ENCODE results near the gene IER5.

The IER5 gene

DNA sequence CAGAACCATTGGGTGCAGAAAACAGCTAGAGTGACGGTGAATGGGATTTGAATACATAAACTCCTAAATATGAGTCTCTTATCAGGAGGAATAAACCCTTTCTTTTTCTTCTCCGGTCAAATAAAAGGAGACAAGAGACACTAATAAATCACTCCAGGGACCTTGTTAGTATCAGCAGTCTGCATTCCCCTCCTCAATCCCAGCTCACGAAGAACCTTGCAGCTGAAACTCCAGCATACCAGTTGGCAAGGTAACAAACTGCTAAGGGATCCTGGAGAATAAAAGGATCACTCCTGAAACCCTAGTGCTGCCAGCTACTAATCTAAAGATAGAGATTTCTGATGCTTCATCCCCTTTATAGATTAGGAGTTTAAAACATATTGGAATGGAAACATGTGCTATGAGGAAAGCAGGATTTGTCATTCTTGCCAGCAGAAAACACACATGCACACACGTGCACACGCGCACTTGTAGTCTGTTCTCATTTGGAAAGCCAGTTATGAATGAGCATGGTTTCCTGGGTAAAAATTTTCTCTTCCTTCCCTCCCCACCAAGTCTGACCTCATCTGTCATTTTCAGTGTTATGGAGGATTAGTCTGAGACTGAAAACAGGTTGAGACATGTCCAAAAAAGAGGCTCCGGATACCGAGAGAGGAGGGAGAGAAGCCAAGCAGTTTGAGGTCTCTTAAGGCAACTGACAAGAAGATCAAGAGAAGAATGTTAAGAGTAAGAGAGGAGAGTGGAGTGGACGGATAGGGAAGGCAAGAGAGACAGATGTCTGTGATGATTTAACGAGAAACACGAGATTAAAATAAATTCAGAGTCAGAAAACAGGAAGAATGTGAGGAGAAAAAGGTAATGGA lies 10.9 kb downstream of the IER5 start:
- DNase-seq (ENCODE audit: low read depth in 2 of 2) = peak in 1 of 2 donors; percentile 46

DNA sequence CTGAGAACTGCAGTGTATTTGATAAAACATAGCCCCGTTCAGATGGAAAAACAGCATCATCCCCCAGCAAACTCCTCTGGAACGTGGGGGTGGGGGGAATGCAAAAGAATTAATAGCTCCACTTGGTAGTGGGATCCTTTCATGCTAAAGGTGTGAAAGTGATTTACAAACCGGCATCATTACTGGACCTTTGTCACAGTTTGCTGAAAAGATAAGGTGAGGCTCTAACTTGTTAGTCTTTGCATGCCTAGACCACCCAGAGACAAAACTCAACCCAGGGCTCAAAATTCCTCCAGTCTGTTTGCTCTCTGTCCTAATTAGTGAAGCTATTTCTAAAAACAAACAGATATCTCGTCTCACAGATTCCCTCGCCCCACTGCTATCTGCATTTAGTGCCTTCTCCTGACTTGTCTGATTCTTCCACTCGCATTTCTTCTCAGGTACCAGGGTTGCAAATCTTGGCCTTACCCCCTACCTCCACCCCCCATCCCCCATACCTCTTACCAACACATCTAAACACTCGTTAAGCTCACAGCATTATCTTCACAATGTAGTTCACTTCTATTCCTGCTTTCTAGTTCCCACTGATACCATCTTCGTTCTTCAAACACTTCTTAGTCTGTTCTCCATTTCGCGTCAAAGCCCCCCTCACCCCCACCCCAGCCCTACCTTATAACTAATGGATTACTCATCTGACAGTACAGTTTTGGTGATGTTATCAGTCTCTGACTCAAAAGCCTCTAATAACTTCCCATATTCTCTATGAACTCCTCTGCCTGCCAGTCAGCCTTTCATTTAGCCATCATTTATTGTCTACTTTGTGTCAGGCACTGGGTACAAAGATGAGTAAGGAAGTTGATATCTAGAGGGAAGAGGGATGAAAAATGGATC lies 11.8 kb downstream of the IER5 start:
- peak in 1 of 2 donors; percentile 36 for DNase-seq (ENCODE audit: low read depth in 2 of 2)

DNA sequence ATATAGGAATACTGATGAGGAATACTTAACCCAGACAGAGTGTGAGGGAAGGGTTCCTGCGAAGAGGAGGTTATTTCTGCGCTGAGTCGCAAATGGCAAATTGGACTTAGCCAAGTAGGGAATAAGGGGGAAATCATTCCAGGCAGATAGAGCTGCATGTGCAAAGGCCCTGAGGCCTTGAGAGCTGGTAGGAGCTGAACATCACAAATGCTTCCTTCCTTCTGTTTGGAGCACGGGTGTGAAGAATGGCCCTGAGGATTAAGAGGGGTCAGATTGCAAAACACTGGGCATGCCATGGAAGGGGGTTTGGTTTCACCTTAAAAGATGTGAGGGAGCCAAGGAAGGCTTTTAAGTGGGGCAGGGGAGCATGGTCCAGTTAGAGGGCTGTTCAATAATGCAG lies 12.4 kb downstream of the IER5 start:
- DNase-seq (ENCODE audit: low read depth in 2 of 2) = no peak

DNA sequence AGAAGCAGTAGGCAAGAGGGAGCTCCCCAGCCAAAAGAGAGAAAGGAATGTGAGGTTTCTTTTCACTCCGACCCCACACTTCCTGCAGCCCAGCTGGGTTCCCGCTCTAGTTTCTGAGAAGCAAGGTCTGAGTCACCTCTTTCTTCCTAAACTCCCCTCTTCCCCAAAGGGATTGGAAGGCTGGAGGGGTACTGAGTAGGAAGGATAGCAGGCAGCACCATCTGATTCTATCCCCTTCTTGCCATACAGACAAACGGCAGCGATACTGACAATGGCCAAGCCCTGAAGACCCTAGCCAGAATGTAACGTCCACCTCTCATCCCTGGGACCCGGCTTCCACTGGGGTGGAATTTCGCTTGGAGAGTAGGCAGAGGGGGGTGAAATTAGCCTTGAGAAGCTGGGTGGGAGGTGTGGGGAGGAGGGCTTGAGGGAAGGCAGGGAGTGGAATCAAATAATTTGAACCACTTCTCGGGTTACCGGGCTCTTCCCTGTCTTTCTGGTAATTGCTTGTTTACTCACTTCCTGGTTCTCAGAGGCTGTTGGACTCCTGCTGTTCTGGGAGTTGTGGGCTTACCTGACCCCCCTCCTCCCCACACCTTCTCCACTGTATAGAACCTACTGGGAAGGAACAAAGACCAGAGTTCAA lies 13.2 kb downstream of the IER5 start:
- no peak for DNase-seq (ENCODE audit: low read depth in 2 of 2)

GRCh38 chr1:181102841-181103240 lies 14.3 kb downstream of the IER5 start:
- no peak for DNase-seq (ENCODE audit: low read depth in 2 of 2)

DNA sequence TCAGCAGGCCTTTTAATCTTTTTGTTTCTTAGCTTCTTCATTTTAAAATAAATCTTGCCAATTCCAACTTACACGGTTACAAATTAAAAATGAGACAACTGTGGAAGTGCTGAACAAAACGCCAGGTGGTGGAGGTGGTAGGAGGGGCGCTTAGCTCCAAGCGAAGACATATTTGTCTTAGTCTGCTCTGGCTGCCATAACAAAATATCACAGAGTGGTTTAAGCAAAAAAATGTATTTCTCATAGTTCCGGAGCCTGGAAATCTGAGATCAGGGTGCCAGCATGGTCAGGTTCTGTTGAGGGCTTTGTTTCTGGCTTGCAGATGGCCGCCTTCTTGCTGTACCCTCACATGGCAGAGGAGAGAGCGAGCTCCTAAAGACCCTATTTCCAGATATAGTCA lies 14.9 kb downstream of the IER5 start:
- DNase-seq (ENCODE audit: low read depth in 2 of 2) = no peak

GRCh38 chr1:181104042-181104789 lies 15.7 kb downstream of the IER5 start:
- DNase-seq (ENCODE audit: low read depth in 2 of 2) = no peak

GRCh38 chr1:181104790-181105133 lies 16.3 kb downstream of the IER5 start:
- DNase-seq (ENCODE audit: low read depth in 2 of 2) = peak in 1 of 2 donors; percentile 21

- DNase-seq (ENCODE audit: low read depth in 2 of 2) = peak; percentile 87 to 92
These were observed 16.9 kb downstream of the IER5 start for GRCh38 chr1:181105134-181106021.

- no peak for DNase-seq (ENCODE audit: low read depth in 2 of 2)
These were observed 17.5 kb downstream of the IER5 start for GRCh38 chr1:181106022-181106312.

DNA sequence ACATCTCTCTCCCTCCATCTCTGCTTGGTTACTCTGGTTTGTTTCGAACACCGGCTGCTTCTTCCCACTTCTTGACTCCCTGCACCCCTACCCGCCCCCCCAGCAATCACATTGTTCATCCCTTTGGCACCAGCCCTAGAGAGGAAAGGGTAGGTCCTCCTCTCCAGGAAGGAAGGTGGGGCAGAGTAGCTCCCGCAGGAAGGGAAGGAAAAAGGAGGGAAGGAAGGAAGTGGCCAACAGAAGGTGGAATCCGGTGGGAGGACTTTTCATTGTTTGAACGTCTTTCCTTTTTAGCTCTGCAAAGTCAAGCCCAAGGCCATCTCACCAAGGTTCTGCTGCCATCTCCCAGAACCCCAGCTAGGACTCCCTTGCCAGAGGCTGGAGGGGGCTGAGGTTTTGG lies 18.0 kb downstream of the IER5 start:
- DNase-seq (ENCODE audit: low read depth in 2 of 2) = no peak

- no peak for DNase-seq (ENCODE audit: low read depth in 2 of 2)
These were observed 19.2 kb downstream of the IER5 start for GRCh38 chr1:181107711-181108110.

GRCh38 chr1:181108304-181108867 lies 19.9 kb downstream of the IER5 start:
- DNase-seq (ENCODE audit: low read depth in 2 of 2) = no peak

DNA sequence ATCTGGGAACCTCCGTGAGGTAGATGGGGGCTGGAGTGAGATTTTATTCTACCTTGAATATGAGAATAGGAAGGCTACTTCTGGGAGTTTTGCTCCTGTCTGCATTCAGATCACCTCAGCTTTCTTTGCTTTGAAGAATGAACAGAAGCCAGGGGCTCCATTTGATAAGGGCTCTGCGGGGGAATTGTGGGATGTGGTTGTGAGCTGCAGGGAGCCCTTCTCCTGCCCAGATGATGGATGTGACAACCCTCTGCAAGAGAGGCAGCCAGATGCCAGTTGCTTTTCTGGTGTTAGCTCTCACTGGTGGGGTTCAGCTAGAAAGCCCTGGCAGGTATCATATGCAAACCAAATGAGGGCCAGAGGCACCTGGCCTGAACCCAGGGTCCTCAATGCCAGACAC lies 21.5 kb downstream of the IER5 start:
- DNase-seq (ENCODE audit: low read depth in 2 of 2) = no peak

- DNase-seq (ENCODE audit: low read depth in 2 of 2) = no peak
These were observed 23.1 kb downstream of the IER5 start for GRCh38 chr1:181111559-181111958.

- no peak for DNase-seq (ENCODE audit: low read depth in 2 of 2)
These were observed 23.8 kb downstream of the IER5 start for GRCh38 chr1:181112071-181112929.

DNA sequence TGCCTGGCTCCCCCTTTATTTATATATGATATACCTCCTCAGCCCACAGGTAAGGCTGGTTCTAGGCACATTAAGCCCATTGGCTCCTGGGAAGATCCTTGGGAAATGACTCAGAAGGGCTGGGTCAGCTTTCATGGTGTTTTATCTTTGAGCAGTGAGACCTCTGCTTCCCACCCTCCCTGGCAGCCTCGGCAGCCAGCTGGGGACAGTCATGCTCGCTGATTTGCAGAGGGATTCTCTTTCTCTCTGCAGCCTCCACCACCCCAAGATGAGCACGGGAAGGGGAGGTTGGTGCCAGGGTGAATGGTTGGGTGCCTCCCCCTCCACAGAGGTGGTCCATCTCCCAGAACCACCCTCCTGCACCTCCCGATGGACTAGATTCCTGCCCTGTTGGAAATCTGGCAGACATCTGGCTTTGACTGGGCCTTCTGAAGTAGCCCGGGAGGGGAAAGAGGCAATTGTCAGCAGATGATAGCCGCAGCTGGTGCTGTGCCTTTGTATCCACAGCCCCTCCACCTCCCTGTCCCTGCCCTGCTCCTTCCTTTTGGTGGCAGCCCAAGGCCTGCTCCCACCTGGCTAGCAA lies 24.6 kb downstream of the IER5 start:
- no peak for DNase-seq (ENCODE audit: low read depth in 2 of 2)

- DNase-seq (ENCODE audit: low read depth in 2 of 2) = no peak
These were observed 26.3 kb downstream of the IER5 start for GRCh38 chr1:181114574-181115367.

- no peak for DNase-seq (ENCODE audit: low read depth in 2 of 2)
These were observed 26.8 kb downstream of the IER5 start for GRCh38 chr1:181115368-181115684.

All from stimulated activated CD4-positive, alpha-beta T cell treated with anti-CD3 and anti-CD28 coated beads, Interleukin-4, amount 100 ng/mL, for 48 hours (primary cell).